ENCODE results near the gene ZBTB25.

The ZBTB25 gene

GRCh38 chr14:64409126-64409920 is 94.3 kb downstream of the ZBTB25 start:
- Histone ChIP-seq H3K4me1 (ENCODE audit: control insufficient read depth in 1 of 2, insufficient read depth in 1 of 2, low read depth in 1 of 2, low read length in 1 of 2) (no peaks in the 10 kb centered on the region), H3K4me3 (ENCODE audit: low read depth in 1 of 2, low read length in 1 of 2) (no peak overlapping the region), H3K27me3 (no peaks in the 10 kb centered on the region), H3K27ac (no peak overlapping the region), H3K36me3 (peaks cover 8% of the 10 kb centered on the region), H3K9me3 (no peaks in the 10 kb centered on the region)
- no peak for TF ChIP-seq CTCF (IDR thresholded peaks at IDR 0.05)

- no peak overlapping the region for H3K27ac ChIP-seq
- H3K9me3 ChIP-seq: no peaks in the 10 kb centered on the region
- H3K36me3 ChIP-seq: no peaks in the 10 kb centered on the region
- TF ChIP-seq CTCF (IDR thresholded peaks at IDR 0.05): no peak
- no peaks in the 10 kb centered on the region for H3K27me3 ChIP-seq
- no peaks in the 10 kb centered on the region for H3K4me1 ChIP-seq (ENCODE audit: control insufficient read depth in 1 of 2, insufficient read depth in 1 of 2, low read depth in 1 of 2, low read length in 1 of 2)
- no peak overlapping the region for H3K4me3 ChIP-seq (ENCODE audit: low read depth in 1 of 2, low read length in 1 of 2)
These were observed 96.3 kb downstream of the ZBTB25 start for GRCh38 chr14:64407329-64407728.

- no peak for TF ChIP-seq CTCF (IDR thresholded peaks at IDR 0.05)
- Histone ChIP-seq H3K27me3 (no peaks in the 10 kb centered on the region), H3K4me3 (ENCODE audit: low read depth in 1 of 2, low read length in 1 of 2) (no peak overlapping the region), H3K27ac (no peak overlapping the region), H3K4me1 (ENCODE audit: control insufficient read depth in 1 of 2, insufficient read depth in 1 of 2, low read depth in 1 of 2, low read length in 1 of 2) (no peaks in the 10 kb centered on the region), H3K9me3 (no peaks in the 10 kb centered on the region), H3K36me3 (no peaks in the 10 kb centered on the region)
These were observed 98.3 kb downstream of the ZBTB25 start for GRCh38 chr14:64405295-64405694.

- H3K4me3 ChIP-seq (ENCODE audit: low read depth in 1 of 2, low read length in 1 of 2): no peak overlapping the region
- TF ChIP-seq CTCF (IDR thresholded peaks at IDR 0.05): no peak
- H3K9me3 ChIP-seq: no peaks in the 10 kb centered on the region
- H3K27me3 ChIP-seq: no peaks in the 10 kb centered on the region
- no peak overlapping the region for H3K27ac ChIP-seq
- H3K4me1 ChIP-seq (ENCODE audit: control insufficient read depth in 1 of 2, insufficient read depth in 1 of 2, low read depth in 1 of 2, low read length in 1 of 2): no peaks in the 10 kb centered on the region
- no peaks in the 10 kb centered on the region for H3K36me3 ChIP-seq
These were observed 101.7 kb downstream of the ZBTB25 start for GRCh38 chr14:64401949-64402348.

- no peaks in the 10 kb centered on the region for H3K9me3 ChIP-seq
- H3K4me3 ChIP-seq (ENCODE audit: low read depth in 1 of 2, low read length in 1 of 2): no peak overlapping the region
- H3K27me3 ChIP-seq: no peaks in the 10 kb centered on the region
- TF ChIP-seq CTCF (IDR thresholded peaks at IDR 0.05): no peak
- H3K36me3 ChIP-seq: no peaks in the 10 kb centered on the region
- H3K27ac ChIP-seq: no peak overlapping the region
- H3K4me1 ChIP-seq (ENCODE audit: control insufficient read depth in 1 of 2, insufficient read depth in 1 of 2, low read depth in 1 of 2, low read length in 1 of 2): no peaks in the 10 kb centered on the region
These were observed 102.7 kb downstream of the ZBTB25 start for GRCh38 chr14:64400829-64401459.
